Liver (tissue), 9 donors: ENCODE measurements around the gene MUCL3. TPM values are rescaled to one million over a fixed set of nuclear protein-coding genes. Genes with fewer than 3 reads are reported as not detected.
A peak's percentile ranks its signal among the peaks of the same experiment; 100 is the strongest.

ENCODE experiments used
- DNase-seq: peaks from one replicate; pipeline ENCODE4 v3.0.0-alpha.2; 2017; ENCODE audit warnings: low spot score
- H3K27ac ChIP-seq, 2 donors: one replicate each; pipeline ENCODE4 v1.7.0; 2013; ENCODE audit warnings: inconsistent platforms in 2 of 2, low read length in 2 of 2, control low read depth in 1 of 2, low read depth in 1 of 2, mild to moderate bottlenecking in 1 of 2
- H3K27me3 ChIP-seq, 4 donors: one replicate each; pipeline versions ENCODE4 v1.6.1 to v1.7.0; 2013; ENCODE audit warnings: low read length in 3 of 4, inconsistent platforms in 1 of 4, mild to moderate bottlenecking in 1 of 4, moderate library complexity in 1 of 4; ENCODE audit not compliant: control insufficient read depth in 4 of 4, insufficient read depth in 4 of 4
- H3K36me3 ChIP-seq, 4 donors: one replicate each; pipeline versions ENCODE4 v1.6.1 to v1.7.0; 2013; ENCODE audit warnings: low read length in 3 of 4, mild to moderate bottlenecking in 3 of 4, low read depth in 1 of 4, moderate library complexity in 1 of 4; ENCODE audit not compliant: control insufficient read depth in 4 of 4, insufficient read depth in 3 of 4
- H3K4me1 ChIP-seq, 4 donors: one replicate each; pipeline versions ENCODE4 v1.6.1 to v1.7.0; 2013; ENCODE audit warnings: low read length in 3 of 4, mild to moderate bottlenecking in 3 of 4, moderate library complexity in 1 of 4; ENCODE audit not compliant: control insufficient read depth in 4 of 4, insufficient read depth in 4 of 4
- H3K4me3 ChIP-seq, 3 donors: one replicate each; pipeline versions ENCODE4 v1.6.1 to v1.7.0; 2013; ENCODE audit warnings: low read length in 3 of 3, control low read depth in 1 of 3, low read depth in 1 of 3, mild to moderate bottlenecking in 1 of 3
- H3K9ac ChIP-seq, 2 donors: one replicate each; pipeline ENCODE4 v1.7.0; 2013; ENCODE audit warnings: low read length in 2 of 2, mild to moderate bottlenecking in 2 of 2, moderate library complexity in 2 of 2, control low read depth in 1 of 2, low read depth in 1 of 2
- H3K9me3 ChIP-seq, 4 donors: one replicate each; pipeline versions ENCODE4 v1.6.1 to v1.7.0; 2013; ENCODE audit warnings: low read length in 3 of 4; ENCODE audit not compliant: control insufficient read depth in 4 of 4
- ATF3 ChIP-seq: IDR thresholded peaks from 2 replicates; pipeline ENCODE4 v1.6.1; 2016; ENCODE audit warnings: antibody characterized with exemption
- CTCF ChIP-seq: fragments of 150-350 bp; IDR thresholded peaks from 2 replicates; pipeline ENCODE4 v1.5.1; 2017; ENCODE audit warnings: improper control_type of control experiment, low read depth, low read length; ENCODE audit not compliant: missing input control
- EGR1 ChIP-seq, 2 donors: IDR thresholded peaks; 2 replicates each; pipeline ENCODE4 v1.6.1; 2016 to 2018; ENCODE audit warnings: antibody characterized with exemption in 2 of 2, low read depth in 2 of 2
- FOXA2 ChIP-seq: IDR thresholded peaks from 2 replicates; pipeline ENCODE4 v1.6.1; 2016; ENCODE audit warnings: antibody characterized with exemption
- GABPA ChIP-seq, 2 donors: IDR thresholded peaks in 1 of 2; conservative IDR thresholded peaks in 1 of 2; 2 replicates each; pipeline ENCODE4 v1.6.1; 2016; ENCODE audit warnings: antibody characterized with exemption in 2 of 2, mild to moderate bottlenecking in 1 of 2, moderate library complexity in 1 of 2
- HNF4A ChIP-seq, 2 donors: conservative IDR thresholded peaks; 2 replicates each; pipeline ENCODE4 v1.6.1; 2016; ENCODE audit warnings: antibody characterized with exemption in 2 of 2, mild to moderate bottlenecking in 2 of 2
- HNF4G ChIP-seq: IDR thresholded peaks from 2 replicates; pipeline ENCODE4 v1.6.1; 2016; ENCODE audit warnings: antibody characterized with exemption
- JUND ChIP-seq, 2 donors: IDR thresholded peaks; 2 replicates each; pipeline ENCODE4 v1.6.1; 2016; ENCODE audit warnings: antibody characterized with exemption in 2 of 2
- MAX ChIP-seq: IDR thresholded peaks from 2 replicates; pipeline ENCODE4 v1.6.1; 2016; ENCODE audit warnings: antibody characterized with exemption
- RAD21 ChIP-seq, 2 donors: IDR thresholded peaks; 2 replicates each; pipeline ENCODE4 v1.6.1; 2016; ENCODE audit warnings: antibody characterized with exemption in 2 of 2, mild to moderate bottlenecking in 2 of 2
- REST ChIP-seq: IDR thresholded peaks from 2 replicates; pipeline ENCODE4 v1.6.1; 2016; ENCODE audit warnings: antibody characterized with exemption, mild to moderate bottlenecking
- RXRA ChIP-seq, 2 donors: IDR thresholded peaks; 2 replicates each; pipeline ENCODE4 v1.6.1; 2017 to 2018; ENCODE audit warnings: antibody characterized with exemption in 2 of 2, mild to moderate bottlenecking in 1 of 2
- SP1 ChIP-seq: IDR thresholded peaks from 2 replicates; pipeline ENCODE4 v1.6.1; 2018; ENCODE audit warnings: antibody characterized with exemption, mild to moderate bottlenecking
- TAF1 ChIP-seq: conservative IDR thresholded peaks from 2 replicates; pipeline ENCODE4 v1.6.1; 2016; ENCODE audit warnings: antibody characterized with exemption, mild to moderate bottlenecking
- YY1 ChIP-seq: IDR thresholded peaks from 2 replicates; pipeline ENCODE4 v1.6.1; 2016; ENCODE audit warnings: antibody characterized with exemption, mild to moderate bottlenecking
- ZBTB33 ChIP-seq: IDR thresholded peaks from 2 replicates; pipeline ENCODE4 v1.6.1; 2016; ENCODE audit warnings: antibody characterized with exemption
- WGBS: extraction: QIAGEN DNeasy Blood & Tissue Kit; methylation state at CpG from one replicate; pipeline ENCODE4 v1.1.7; 2013; 5-methylcytosine and 5-hydroxymethylcytosine counted together
- polyA plus RNA-seq, 2 donors: library from polyadenylated mRNA; stranded (reverse) in 1 of 2; unstranded in 1 of 2; fragments of 200-250 nt in 1 of 2; fragments of >200 nt in 1 of 2; fragmentation: Nextera tagmentation in 1 of 2; extraction: Ambion mirVana in 1 of 2; gene quantifications; one replicate each; pipeline versions ENCODE4 v1.2.1 to v1.2.3, GENCODE V29; 2013 to 2015
- total RNA-seq, 2 donors: library from RNA; depleted of rRNA; stranded (reverse); fragments of >200 nt; gene quantifications; one replicate each; pipeline ENCODE4 v1.2.3, GENCODE V29; 2014
- donor health status: healthy.
- donor health status: healthy.
- donor health status: healthy.
- donor health status: healthy.
- donor health status: healthy.

The MUCL3 gene
- total and polyA plus RNA-seq, 4 donors: under 0.01 TPM; not detected in 3

- TF ChIP-seq REST: no peak
- no peak for TF ChIP-seq FOXA2
Measured at GRCh38 chr6:30939473-30939872, 1.3 kb upstream of the MUCL3 start (continued).

- no peak for DNase-seq
- H3K9me3 ChIP-seq: no peaks in the 10 kb centered on the region
- H3K27ac ChIP-seq: no peak overlapping the region
- 19% methylated on average over 15 of the region's 15 CpGs for WGBS
- H3K4me1 ChIP-seq: no peaks in the 10 kb centered on the region
- no peak for TF ChIP-seq MAX
- no peak for TF ChIP-seq HNF4A (conservative IDR thresholded peaks at IDR 0.05)
- no peak for TF ChIP-seq JUND (IDR thresholded peaks at IDR 0.05)
- no peak for TF ChIP-seq GABPA (IDR thresholded peaks at IDR 0.05 in 1 of 2, conservative IDR thresholded peaks at IDR 0.05 in 1 of 2)
- no peak for TF ChIP-seq REST
- no peak for TF ChIP-seq RXRA (IDR thresholded peaks at IDR 0.05)
- TF ChIP-seq YY1: no peak
- TF ChIP-seq TAF1: no peak
- TF ChIP-seq EGR1 (IDR thresholded peaks at IDR 0.05; ENCODE audit: low read depth in 2 of 2): no peak
- TF ChIP-seq HNF4G: no peak
- TF ChIP-seq ATF3: no peak
- TF ChIP-seq FOXA2: no peak
- no peak for TF ChIP-seq SP1
- TF ChIP-seq RAD21 (IDR thresholded peaks at IDR 0.05): peak; percentile 44 to 62
- no peak for TF ChIP-seq ZBTB33
- TF ChIP-seq CTCF: peak; percentile 29
- H3K4me3 ChIP-seq: no peak overlapping the region
- no peaks in the 10 kb centered on the region for H3K36me3 ChIP-seq
- H3K27me3 ChIP-seq: peaks cover 0 to 2% (median under 1%) of the 10 kb centered on the region in 4 donors
- H3K9ac ChIP-seq: no peak overlapping the region
Measured at GRCh38 chr6:30942338-30943060, 1.7 kb downstream of the MUCL3 start.
